COLO829 (cell line): Measurements from ENCODE around the gene PARD3B.

Experiments used
- DNase-seq: peaks from one replicate; pipeline ENCODE4 v3.0.0; 2012; ENCODE audit warnings: low spot score

The PARD3B gene

GRCh38 chr2:204696124-204696523 is 150.8 kb downstream of the PARD3B start:
- DNase-seq, result no peak

- peak; percentile 5 for DNase-seq
Observed at GRCh38 chr2:204705243-204705932, 160.1 kb downstream of the PARD3B start.

- no peak for DNase-seq
Observed at GRCh38 chr2:204706939-204707338, 161.7 kb downstream of the PARD3B start.

GRCh38 chr2:204713211-204713610 is 167.9 kb downstream of the PARD3B start:
- no peak for DNase-seq

- DNase-seq, result no peak
Observed at GRCh38 chr2:204715361-204715760, 170.1 kb downstream of the PARD3B start.

- no peak for DNase-seq
Observed at GRCh38 chr2:204717591-204717990, 172.3 kb downstream of the PARD3B start.

- no peak for DNase-seq
Observed at GRCh38 chr2:204718607-204719006, 173.3 kb downstream of the PARD3B start.

- no peak for DNase-seq
Observed at GRCh38 chr2:204720874-204721273, 175.6 kb downstream of the PARD3B start.

- DNase-seq, result no peak
Observed at GRCh38 chr2:204722207-204722606, 176.9 kb downstream of the PARD3B start.

GRCh38 chr2:204722691-204723090 is 177.4 kb downstream of the PARD3B start:
- no peak for DNase-seq

- DNase-seq, result no peak
Observed at GRCh38 chr2:204725693-204726360, 180.6 kb downstream of the PARD3B start.

GRCh38 chr2:204726831-204727230 is 181.6 kb downstream of the PARD3B start:
- no peak for DNase-seq

- no peak for DNase-seq
Observed at GRCh38 chr2:204727368-204727767, 182.1 kb downstream of the PARD3B start.

GRCh38 chr2:204730603-204731002 is 185.3 kb downstream of the PARD3B start:
- DNase-seq, result no peak

GRCh38 chr2:204732019-204732418 is 186.7 kb downstream of the PARD3B start:
- no peak for DNase-seq

GRCh38 chr2:204737296-204737695 is 192.0 kb downstream of the PARD3B start:
- no peak for DNase-seq

GRCh38 chr2:204738721-204739120 is 193.4 kb downstream of the PARD3B start:
- no peak for DNase-seq

- no peak for DNase-seq
Observed at GRCh38 chr2:204743393-204743960, 198.2 kb downstream of the PARD3B start.

GRCh38 chr2:204744506-204744905 is 199.2 kb downstream of the PARD3B start:
- DNase-seq, result no peak

- DNase-seq, result no peak
Observed at GRCh38 chr2:204748286-204748685, 203.0 kb downstream of the PARD3B start.

- DNase-seq, result no peak
Observed at GRCh38 chr2:204749319-204749718, 204.0 kb downstream of the PARD3B start.

GRCh38 chr2:204750389-204750788 is 205.1 kb downstream of the PARD3B start:
- DNase-seq, result no peak

- DNase-seq, result no peak
Observed at GRCh38 chr2:204751472-204751871, 206.2 kb downstream of the PARD3B start.
